Hematopoietic multipotent progenitor cell (in vitro differentiated cells): ENCODE data around the gene KBTBD6. TPM values are rescaled to one million over a fixed set of nuclear protein-coding genes. Genes with fewer than 3 reads are reported as not detected.
"Not testable (repeated sequence)": the region's sequence is repeated elsewhere in the genome, so short reads cannot be mapped to it uniquely, and the experiment has no call there.

Experiments used
- DNase-seq, 3 donors: peaks; one replicate each; pipeline ENCODE4 v3.0.0-alpha.2; 2011 to 2015; ENCODE audit warnings: low read depth in 2 of 3, low spot score in 2 of 3
- small RNA-seq: library from RNA; depleted of rRNA; stranded (forward); fragments of <200 nt; gene quantifications from one replicate; pipeline ENCODE3, GENCODE V24; 2012
- total RNA-seq: library from RNA; depleted of rRNA; stranded (reverse); fragments of >200 nt; gene quantifications from one replicate; pipeline ENCODE4 v1.2.3, GENCODE V29; 2012

KBTBD6 gene
- total RNA-seq, 1 donor, result 5.7 TPM

DNA sequence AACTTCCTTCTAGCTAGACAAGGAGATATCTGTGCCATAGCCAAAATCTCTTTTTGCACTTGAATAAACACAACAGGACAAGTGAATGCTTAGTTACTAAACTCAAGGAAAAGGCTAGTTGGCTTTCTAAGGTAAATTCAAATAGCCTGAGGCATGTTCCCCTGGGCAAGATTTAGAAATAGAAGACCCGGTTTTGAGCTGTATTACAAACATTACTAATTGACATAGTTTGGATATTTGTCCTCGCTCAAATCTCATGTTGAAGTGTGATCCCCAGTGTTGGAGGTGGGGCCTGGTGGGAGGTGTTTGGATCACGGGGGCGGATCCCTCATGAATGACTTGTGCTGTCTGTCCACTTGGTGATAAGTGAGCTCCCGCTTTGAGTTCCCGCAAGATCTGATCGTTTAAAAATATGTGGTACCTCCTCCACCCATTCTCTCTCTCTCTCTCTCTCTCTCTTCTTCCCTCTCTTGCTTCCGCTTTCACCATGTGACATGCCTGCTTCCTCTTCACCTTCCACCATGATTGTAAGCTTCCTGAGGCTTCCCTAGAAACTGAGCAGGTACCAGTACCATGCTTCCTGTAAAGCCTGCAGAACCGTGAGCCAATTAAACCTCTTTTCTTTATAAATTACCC lies 3.9 kb upstream of the KBTBD6 start:
- DNase-seq, result no peak

DNA sequence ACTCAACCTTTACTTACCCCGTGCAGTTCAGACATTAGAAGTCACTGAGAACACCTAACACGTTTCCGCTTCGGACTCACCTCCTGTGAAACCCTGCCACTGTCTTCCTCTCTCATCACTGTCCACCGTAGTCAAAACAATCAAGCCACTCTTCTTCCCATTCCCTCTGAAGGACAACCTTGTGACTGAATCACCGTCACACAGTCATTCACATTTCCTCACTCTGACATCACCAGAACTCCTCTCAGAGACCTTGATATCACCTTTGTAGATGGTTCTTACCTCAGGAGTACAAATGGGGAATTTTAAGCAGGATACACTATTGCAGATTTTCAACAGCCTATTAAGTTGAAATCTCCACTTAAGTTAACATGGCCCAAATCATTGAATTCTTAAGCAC lies 1.3 kb upstream of the KBTBD6 start:
- no peak for DNase-seq

DNA sequence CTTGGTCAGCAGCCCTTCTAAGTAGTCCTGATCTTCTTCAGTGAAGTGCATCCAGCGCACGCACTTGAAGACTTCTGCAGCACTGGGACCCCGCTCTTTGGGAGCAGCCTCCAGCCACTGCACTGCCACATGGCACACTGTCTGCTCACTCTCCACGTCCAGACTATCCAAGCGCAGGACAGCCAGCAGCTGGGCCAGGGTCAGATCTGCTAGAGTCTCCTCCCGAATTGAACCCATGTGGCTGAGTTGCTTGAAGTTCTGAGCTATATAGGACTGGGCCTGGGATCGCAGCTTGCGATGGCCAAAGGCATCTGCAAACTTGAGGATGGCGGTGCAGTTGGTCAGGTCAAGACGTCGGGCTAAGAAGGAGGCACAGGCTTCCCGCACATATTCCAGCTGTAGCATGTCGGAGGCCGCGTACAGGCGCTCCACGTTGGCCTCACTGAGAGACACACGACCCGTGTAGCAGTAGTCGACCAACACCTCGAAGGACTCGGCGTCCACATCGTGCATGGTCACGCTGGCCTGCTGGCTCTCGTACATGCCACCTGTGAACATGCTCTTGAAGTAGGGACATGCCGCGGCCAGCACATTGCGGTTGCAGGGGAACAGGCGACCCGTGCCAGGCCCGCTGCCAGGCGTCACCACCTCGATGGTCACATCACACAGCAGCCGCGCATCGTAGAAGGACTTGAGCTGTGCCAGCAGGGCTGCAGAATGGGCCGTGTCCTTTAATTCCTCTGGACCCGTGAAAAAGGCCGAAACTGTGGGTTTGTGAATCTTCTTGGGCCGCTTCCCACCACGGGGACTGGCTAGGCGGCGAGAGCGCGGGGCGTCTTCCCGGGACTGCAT lies 716 bp downstream of the KBTBD6 start:
- not testable (repeated sequence) for DNase-seq

DNA sequence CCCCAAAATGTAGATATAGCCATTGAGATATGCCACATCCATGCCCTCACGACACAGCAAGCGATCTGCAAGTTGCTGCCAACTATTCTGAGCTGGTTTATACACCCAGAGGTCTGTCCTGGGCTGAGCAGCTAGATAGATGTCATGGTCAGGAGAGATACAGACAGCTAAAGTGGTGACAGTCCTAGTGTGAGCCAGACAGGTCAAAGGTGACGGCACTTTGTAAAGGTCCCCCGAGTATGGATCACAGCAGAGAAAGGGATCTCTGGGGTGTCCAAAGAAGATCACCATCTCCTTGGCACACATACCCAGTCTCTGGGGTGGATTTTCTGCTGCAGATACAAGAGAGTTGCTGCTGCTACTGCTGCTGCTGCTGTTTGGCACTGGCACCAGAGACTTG lies 1.4 kb downstream of the KBTBD6 start:
- DNase-seq, result not testable (repeated sequence)

DNA sequence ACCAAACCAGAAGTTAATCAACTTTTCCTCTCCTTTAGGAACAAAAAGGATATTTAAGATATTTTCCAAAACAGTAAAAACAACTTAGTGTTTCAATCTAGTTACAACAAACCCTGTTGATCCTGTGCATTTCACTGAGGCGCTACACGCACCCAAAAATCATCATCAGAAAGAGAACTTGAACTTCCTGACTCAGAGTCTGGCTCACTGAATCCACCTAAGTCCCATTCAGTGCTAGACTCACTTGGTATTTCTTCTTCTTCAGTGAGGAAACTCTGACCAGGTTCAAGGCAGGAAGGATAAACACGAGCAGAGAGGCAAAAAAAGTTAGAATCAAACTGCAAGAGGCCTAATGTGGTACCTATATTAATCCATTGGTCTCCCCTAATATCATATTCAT lies 2.2 kb downstream of the KBTBD6 start:
- no peak for DNase-seq

DNA sequence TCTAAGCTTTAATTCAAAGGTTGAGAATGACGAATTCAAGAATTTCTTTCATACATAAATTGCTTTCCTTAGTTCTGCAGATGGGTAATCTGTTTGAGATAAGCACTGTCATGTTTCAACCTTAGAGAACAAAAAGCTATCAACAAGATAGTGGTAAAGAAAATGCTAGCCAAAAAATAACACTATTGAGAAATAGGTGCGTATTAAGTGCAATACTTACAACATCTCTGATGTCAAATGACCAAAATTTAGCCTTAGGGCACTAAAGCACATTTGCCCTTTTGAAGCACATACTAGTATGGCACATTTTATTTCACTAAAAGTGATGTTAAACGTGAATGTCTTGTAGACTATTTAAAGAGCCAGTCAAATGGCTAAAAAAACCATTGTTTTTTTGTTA lies 4.9 kb downstream of the KBTBD6 start:
- no peak for DNase-seq

DNA sequence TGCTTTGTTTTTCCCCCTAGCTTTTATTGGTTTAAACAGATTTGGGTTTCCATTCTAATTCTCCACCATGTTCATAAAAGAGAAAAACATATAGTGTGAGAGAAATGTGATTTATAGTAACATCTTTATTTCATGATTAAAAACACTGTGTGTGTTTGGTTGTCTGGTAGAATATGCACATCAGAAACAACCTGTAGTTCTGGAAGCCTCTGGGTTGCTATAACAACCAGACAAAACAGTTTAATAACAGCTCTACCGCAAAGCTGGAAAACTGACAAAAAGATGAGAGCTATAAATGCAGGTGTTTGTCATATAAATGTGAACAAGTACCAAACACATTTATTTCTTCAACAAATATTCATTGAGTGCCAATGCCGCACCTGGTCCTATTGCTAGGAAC lies 9.8 kb downstream of the KBTBD6 start:
- DNase-seq, result peak in 1 of 3 donors; percentile 32

DNA sequence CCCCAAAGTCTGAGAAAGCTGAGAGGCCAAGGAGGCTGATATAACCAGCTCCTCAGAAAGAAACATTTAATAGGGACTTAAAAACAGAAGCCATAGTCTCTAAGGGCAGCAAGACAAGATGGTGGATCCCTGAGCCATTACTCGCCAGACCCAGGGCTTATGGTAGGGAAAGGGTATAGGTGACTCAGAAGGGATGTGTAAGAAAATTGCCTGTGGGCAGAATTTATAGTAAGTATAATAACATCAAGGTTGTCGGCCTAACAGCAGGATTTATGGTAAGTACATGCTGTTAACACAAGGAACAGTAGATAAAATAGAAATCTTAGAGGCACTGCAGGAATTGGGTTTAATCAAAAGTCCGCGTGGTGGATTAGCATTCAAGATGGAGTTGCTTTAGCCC lies 14.7 kb downstream of the KBTBD6 start:
- no peak for DNase-seq

DNA sequence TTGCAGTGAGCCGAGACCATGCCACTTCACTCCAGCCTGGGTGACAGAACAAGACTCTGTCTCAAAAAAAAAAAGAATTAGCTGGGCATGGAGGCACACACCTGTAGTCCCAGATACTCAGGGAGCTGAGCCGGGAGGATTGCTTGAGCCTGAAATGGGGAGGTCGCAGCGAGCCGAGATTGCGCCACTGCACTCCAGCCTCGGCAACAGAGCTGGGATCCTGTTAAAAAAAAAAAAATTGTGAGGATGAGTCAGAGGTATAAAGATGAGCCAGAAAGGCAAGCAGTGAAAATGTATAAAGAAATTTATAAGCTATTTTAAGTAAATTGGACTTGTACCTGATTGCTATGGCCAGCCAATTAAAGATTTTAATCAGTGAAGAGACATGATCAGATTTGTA lies 21.1 kb downstream of the KBTBD6 start:
- no peak for DNase-seq

DNA sequence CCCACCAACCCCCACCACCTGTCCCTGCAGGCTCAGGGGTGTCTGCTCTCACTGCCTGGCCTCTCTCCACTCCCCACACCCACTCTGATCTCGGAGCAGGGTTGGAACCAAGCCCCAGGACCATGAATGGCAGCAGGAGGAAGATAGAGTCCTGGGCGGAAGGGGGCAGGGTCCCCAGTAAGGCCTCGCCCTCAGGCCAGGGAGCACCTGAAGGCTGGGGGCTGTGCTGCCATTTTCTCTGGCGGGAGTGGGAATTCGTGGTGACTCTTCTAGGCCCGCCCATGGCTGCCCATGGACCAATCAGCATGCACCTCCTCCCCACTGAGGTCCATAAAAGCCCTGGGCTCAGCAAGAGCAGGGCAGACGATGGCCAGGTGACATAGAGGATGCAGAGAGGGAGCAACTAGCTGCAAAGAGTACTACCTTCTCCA lies 25.0 kb downstream of the KBTBD6 start:
- DNase-seq, result no peak

DNA sequence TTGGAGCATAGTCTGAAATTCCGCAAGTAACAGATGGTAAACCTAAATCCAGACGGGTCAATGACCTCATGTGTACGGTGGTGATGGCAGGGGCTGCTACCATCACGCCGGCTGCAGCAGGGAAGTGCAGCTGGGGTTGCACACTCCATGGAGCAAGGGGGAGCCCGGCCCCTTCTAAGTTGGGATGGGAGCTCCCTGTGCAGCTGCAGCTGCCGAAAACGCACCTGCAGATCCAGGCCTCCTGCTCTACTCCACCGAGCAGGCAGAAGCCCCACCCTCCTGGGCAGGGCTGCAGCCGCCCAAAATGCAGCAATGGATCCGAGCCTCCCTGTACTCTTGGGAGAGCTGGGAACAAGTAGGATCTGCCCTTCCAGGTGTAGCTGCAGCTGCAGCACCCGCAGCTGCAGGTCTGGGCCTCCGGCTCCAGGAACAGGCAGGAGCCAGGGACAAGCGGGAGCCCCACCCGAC lies 25.5 kb downstream of the KBTBD6 start:
- DNase-seq, result no peak

DNA sequence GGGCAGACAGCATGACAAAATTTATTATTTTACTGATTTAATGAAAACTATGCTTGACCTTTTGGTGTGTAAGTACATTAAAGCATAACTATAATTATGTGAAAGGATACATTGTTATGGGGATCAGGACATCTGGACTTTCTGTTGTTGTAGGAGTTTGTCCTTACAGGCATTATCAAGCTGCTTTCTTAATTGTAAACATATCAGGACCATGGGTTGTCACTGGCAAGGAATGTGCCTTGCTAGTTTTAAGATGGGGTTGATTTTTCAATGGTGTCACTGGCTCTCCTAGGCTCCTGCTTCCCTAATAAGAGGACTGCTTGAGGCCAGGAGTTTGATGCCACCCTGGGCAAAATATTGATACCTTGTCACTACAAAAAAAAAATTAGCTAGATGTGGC lies 32.6 kb downstream of the KBTBD6 start:
- no peak for DNase-seq

DNA sequence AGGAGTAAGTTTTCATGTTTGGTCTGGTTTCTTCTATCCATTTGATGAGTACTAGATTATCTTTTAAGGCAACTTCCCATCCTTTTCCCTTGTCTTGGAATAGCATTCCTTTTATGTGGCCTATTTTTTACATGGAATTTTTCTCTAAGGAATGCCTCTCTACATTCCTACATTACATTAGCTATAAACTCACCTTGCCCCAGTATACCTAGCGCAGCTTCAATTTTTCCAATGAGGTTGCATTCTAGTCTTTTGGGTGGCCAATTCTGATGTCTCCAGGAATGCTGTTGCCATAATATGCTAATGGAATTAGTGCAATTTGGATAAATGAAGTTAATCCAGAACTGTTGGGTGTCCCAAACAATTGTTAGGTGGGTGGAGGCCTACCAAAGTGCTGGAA lies 33.8 kb downstream of the KBTBD6 start:
- no peak for DNase-seq

DNA sequence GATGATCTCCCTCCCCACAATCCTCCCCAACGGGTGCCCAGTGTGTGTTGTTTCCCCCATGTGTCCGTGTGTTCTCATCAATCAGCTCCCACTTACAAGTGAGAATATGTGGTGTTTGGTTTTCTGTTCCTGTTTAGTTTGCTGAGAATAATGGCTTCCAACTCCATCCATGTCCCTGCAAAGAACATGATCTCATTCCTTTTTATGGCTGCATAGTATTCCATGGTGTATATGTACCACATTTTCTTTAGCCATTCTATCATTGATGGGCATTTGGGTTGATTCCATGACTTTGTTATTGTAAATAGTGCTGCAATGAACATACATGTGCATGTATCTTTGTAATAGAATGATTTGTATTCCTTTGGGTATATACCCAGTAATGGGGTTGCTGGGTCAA lies 36.9 kb downstream of the KBTBD6 start:
- DNase-seq, result not testable (repeated sequence)

DNA sequence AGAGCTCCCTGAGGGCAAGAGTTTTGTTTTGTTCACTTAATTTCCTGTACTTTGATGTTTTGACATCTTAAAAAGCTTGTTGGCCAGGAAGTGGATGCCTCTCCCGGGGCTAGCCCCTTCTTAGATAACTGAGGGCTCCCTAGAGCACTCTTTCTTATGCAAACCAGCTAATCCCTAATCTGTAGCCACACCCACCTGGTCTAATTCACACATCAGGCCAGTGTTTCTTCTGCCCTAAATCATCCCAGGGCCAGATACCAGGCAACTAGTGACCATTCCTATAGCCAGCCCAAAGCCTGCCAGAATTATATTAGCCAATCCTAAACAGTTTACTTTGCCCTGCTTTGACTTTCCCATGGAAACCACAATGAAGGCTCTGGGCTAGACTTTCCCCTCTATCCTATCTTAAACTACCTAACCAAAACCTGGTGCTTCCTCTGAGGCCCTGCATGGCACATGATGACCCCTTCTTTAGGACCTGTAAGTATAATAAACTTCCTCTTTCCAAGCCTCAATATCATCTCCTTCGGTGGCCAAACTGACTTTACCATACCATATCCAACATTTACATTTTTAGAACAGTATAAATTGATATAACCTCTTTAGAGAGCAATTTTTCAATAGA lies 46.5 kb downstream of the KBTBD6 start:
- peak in 2 of 3 donors; percentile 6 to 42 for DNase-seq

DNA sequence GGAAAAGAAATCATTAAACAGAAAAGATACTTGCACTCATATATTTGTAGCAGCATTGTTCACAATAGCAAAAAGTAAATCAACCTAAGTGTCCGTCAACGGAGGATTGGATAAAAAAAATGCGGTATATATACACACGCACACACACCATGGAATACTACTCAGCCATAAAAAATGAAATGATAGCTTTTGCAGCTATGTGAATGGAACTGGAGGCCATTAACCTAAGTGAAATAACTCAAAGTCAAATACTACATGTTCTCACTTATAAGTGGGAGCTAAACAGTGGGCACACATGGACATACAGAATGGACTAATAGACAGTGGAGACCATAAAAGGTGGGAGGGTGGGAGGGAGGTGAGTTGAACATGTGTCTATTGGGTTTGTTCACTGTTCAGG lies 52.9 kb downstream of the KBTBD6 start:
- DNase-seq, result no peak

Small RNA genes lying within 50 kb of the gene (small RNA-seq; reads per million reads assigned to genes)
- not detected for gene MIR3168
- not detected for gene RN7SL597P

Other genes with a start within 250 kb of the KBTBD6 start
- gene ELF1, start 113.5 kb downstream of the KBTBD6 start, total RNA-seq, result 163 TPM
- gene WBP4, start 71.3 kb downstream of the KBTBD6 start, total RNA-seq, result 1.6 TPM
- gene KBTBD7, start 61.8 kb upstream of the KBTBD6 start, total RNA-seq, result 9.2 TPM
- 5.7 TPM for gene MTRF1, start 130.8 kb upstream of the KBTBD6 start, total RNA-seq
- gene NAA16, start 178.5 kb upstream of the KBTBD6 start, total RNA-seq, result 6.7 TPM